GM19324 (cell line): ENCODE results near the gene TOB2.

ENCODE experiments used
- ATAC-seq: cut with Tn5 transposase; IDR thresholded peaks from one replicate; pipeline ENCODE4 v1.9.1; 2021; ENCODE audit warnings: mild to moderate bottlenecking, moderate library complexity; ENCODE audit not compliant: unreplicated experiment, low FRiP score

The TOB2 gene

DNA sequence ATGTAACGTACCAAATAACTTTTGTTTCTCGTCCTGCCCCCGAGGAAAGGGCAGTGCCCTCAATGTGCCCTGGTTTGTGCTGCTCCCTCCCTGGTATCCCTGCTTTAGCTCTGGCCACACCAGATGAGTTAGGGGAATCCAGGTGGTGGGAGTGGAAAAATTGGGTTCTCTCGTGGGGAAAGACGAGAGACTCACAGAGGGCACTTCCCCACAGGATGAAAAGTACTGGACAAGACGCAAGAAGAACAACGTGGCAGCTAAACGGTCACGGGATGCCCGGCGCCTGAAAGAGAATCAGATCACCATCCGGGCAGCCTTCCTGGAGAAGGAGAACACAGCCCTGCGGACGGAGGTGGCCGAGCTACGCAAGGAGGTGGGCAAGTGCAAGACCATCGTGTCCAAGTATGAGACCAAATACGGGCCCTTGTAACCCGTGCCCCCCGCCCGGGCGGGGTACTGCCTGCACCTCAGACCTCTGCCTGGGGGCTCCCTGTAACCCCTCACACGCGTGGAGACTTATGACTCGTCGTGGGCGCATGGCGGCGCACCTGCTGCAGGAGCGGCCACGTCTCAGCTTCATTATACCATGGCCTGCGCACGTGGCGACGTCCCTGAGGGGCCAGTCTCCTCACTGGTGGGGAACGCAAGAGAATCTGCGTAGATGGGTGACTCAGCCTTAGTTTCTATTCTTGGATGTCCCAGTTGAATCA, 50.9 kb downstream of the TOB2 start:
- ATAC-seq, result no peak

DNA sequence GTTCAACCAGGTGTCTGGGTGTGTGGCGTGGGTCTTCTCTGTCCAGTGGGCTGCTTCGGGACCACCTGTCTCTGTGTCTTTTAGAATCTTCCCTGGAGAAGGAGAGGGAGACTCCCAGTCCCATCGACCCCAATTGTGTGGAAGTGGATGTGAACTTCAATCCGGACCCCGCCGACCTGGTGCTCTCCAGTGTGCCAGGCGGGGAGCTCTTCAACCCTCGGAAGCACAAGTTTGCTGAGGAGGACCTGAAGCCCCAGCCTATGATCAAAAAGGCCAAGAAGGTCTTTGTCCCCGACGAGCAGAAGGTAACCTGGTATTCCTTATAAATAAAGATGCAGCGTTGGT, 52.6 kb downstream of the TOB2 start:
- ATAC-seq, result no peak

DNA sequence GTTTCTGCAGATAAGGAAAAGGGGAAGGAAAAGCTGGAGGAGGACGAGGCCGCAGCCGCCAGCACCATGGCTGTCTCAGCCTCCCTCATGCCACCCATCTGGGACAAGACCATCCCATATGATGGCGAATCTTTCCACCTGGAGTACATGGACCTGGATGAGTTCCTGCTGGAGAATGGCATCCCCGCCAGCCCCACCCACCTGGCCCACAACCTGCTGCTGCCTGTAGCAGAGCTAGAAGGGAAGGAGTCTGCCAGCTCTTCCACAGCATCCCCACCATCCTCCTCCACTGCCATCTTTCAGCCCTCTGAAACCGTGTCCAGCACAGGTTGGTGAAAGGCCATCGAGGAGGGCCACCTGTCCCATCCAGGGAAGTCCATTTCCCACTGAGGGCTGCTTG, 59.3 kb downstream of the TOB2 start:
- no peak for ATAC-seq

DNA sequence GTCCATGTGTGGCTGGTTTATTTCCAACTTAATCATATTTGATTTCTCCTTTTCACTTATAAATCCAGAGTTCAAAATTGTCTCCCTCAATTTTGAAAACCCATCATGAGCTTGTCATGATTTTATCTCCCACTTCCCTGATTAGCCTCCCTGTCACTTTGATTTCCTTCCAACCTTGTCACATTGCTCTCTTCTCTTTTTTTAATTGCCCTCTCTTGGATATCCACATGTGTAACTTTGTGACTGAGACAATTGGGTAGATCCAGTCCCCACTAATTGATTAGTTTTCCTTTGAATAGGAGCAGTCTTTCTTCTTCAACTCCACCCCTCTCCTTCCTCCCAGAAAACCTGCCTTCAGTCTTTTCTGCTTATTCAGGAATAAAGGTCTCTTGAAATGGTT, 62.5 kb downstream of the TOB2 start:
- ATAC-seq, result no peak
